HG03432 (cell line): ENCODE measurements around the gene RUNX3.

Experiments used
- ATAC-seq: cut with Tn5 transposase; IDR thresholded peaks from one replicate; pipeline ENCODE4 v1.9.1; 2021; ENCODE audit warnings: mild to moderate bottlenecking, moderate library complexity; ENCODE audit not compliant: unreplicated experiment

The RUNX3 gene

DNA sequence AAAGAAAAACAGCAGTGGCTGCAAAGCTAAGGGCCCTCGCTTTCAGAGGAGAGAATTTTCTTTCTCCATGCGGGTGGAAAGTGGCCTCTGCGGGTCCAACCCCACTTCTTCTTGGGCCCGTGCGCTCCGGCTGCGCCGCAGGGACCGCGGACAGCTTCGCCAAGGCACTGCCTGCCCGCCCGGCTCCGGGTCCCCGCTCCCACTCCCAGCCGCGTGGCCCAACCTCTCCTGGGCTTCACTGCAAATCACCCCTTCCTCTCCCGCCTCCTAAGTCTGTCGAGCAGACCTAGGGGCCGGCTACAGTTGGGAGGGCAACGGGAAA, 1.0 kb upstream of the RUNX3 start:
- no peak for ATAC-seq

DNA sequence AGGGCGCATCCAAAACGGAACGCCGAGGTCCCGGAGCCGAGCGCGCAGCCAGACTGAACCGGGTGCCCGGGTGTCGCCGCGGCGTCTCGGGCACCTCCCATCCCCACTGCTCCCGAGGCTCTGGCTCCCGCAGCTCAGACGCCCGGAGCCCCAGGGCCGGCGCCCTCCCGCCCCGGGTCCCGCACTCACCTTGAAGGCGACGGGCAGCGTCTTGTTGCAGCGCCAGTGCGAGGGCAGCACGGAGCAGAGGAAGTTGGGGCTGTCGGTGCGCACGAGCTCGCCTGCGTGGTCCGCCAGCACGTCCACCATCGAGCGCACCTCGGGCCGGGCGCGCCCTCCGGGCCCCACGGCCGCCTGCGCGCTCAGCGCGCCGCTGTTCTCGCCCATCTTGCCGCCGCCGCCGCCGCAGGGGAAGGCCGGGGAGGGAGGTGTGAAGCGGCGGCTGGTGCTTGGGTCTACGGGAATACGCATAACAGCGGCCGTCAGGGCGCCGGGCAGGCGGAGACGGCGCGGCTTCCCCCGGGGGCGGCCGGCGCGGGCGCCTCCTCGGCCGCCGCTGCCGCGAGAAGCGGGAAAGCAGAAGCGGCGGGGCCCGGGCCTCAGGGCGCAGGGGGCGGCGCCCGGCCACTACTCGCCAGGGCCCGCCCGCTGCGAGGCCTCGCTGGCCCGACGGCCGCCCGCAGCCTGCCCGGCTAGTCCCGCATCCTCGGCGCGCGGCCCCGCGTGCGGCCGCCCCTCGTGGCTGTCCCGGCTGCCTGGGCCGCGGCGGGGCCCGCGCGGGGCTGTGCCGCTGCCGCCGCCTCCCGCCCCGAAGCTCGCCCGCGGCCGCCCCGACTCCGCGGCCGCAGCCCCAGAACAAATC, 447 bp downstream of the RUNX3 start:
- ATAC-seq: peak; percentile 17

DNA sequence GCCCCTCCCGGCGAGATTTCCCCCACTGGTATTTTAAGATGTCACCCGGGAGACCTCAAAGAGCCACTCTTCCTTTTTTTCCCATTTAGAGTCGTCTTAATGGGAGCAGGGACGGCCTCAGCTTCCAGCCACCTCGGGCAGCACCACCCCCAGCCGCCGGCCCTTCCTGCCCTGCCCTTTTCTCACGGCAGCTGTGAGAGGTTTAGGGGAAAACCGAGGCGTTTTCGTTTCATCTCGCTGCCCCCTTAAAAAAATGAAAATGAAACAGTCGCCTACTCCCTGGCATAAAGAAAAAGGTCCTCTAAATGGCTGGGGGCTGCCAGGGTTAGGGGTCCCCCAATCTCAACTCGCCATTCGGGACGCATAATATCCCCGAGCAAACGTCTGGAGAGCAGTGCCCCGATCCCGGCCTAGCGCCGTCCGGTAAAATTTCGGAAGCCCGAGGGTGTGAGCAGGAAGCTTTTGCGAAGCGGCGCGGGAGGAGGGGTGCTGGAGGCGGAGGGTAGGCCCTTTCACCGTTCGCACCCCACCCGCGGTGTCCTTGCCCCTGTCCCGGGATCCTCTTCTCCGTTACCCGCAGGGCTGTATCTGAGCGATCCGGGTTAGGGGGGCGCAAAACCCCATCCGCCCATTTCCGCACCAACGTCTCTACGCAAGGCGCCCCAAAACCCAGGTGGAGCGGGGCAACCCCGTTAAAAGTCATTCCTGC, 1.2 kb downstream of the RUNX3 start:
- no peak for ATAC-seq

DNA sequence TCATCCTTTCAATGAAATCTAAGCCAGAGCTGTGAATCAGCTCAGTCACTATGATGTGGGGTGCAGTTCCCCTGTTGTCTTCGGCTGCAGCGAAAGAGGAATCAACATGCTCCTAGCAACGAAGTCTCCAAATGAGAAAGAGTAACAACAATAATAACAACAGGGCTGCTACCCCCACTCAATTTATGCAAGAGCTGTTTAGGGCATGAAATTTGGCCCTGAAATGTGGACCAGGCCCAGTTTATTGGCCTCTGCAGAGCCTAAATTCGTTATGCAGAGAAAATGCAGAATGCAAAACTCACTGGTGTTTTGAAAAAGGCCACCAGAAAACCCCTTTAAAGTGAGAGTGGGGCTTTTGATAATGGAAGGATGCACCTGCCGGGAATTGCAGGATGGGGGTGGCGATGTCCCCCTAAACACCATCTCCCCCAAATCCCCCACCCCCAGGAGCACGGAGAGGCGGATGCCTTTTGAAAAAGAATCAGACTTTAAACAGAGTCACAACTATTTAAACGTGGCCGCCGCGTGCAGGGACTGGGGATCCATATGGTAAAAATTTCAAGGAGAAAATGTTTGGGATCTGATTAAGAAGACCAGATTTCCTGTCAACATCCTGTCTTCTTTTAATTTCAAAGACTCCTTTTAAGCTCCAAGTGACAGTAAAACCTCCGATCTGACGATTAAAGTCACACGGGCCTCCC, 1.9 kb downstream of the RUNX3 start:
- no peak for ATAC-seq

DNA sequence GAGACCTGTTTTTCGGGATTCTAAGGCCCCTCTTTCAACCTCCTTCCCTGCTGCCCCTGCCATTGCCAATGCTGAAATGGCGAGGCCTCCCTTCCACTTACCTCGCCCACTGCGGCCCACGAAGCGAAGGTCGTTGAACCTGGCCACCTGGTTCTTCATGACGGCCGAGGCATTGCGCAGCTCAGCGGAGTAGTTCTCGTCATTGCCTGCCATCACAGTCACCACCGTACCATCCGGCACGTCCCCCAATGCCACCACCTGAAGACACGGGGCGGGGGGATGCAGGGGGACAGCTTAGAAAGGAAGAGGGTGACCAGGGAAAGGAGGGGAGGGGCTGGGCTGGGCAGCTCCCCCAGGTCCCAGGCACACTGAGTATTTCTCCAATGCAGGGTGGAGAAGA, 2.6 kb downstream of the RUNX3 start:
- no peak for ATAC-seq

DNA sequence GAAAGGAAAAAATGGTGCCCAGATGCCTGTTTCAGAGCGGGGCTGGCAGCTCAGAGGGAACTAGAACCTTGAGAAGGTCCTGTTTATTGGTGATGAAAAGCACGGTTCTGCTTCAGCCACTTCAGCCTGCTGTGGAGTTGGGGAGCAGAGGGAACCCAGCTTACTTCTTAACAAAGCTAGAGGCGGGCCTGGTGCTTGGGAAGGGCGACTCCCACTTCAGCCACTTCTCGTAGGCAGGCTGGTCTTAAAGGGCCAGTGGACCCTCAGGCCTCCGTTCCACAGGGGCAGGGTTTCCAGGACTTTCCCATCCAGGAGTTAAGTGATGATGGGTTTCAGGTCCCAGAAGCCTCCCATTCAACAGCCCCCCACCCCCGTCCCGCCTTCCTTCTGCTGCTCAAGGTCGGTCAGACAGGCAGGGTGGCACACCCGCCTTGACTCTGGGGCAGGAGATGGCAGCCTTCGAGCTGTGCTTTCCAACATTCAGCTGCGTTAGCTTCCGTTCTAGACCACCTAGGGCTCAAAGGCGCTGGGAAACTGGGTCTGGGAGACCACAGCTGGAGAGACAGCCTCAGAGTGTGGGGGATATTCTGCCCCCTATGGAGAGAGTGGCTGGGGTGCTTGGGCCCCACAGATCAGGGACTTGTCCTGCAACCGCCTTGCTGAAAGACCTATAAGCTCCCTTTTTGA, 3.4 kb downstream of the RUNX3 start:
- no peak for ATAC-seq

DNA sequence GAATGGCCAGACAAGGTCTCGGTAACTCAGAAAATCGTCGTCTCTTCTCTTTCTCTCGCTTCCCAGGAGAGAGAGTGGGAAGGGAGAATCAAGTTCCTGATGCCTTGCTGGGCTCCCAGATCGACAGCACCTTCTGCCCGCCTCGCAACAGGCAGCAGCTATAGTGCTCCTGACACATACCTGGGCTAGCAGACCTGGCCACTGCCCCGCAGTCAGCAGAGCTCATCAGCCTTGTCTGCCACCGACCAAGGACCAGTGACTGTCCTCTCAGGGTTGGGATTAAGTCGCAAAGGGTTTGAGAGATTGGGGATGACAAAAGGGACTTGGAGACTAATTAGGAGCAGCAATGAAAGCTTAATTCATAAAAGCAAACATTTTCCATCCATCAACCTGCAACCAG, 4.1 kb downstream of the RUNX3 start:
- ATAC-seq: no peak

DNA sequence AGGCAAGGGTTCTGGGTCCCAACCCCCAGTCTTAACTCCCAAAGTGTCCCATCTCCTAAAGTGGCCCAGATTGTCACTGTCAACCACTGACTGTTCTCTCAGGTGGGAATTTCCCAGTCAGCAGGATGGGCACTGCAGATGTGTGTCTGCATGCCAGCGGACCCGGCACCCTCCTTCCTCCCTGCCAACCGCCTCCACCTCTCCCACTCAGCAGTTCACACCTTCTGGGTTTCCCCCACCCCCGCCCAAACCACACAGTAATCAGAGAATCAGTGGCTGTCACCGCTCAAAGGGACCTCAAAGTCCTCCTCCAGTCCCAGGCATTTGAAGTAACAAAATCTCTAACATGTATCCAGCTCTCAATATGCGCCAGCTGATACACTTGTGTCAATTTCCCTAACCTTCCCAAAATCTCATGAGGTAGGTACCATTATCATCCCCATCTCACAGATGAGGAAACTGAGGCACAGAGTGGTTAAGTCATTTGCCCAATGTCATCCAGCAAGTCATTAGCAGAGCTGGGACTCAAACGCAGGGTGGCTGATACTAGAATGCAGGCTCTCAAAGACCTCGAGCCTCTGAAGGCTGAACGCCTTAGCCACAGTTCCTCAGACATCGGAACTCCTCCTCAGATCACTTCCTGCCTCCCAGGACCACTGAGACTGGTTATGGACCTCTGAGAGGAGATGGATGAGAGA, 4.8 kb downstream of the RUNX3 start:
- ATAC-seq: no peak

DNA sequence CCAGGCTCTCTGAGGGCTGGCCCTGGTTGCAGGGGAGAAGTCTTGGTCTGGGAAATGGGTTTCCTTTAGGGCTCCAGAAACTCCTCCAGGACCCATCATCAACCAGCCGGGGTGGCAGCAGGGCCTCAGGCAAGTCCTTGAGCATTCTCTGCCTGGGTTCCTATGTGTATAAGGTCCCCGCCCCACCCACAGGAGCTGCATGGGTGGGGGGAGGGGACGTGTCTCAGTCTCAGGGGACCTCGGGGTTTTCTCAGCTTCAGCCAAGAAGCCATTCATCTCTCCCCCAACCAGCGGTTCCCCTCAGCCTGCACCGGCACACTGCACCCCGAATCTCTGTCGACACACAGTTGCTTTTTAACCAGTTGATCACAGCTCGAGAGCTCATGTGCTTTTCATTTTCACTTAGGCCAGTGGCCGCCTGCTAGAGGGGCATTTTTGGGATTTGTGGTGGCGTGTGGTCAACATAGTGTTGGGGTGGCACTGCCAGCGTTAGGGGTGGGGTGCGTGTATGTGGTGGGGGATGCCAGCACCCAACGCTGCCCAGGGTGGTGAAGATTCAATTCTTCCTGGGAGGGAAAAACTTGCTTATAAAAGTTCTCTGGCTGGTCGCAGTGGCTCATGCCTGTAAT, 6.5 kb downstream of the RUNX3 start:
- peak; percentile 35 for ATAC-seq

DNA sequence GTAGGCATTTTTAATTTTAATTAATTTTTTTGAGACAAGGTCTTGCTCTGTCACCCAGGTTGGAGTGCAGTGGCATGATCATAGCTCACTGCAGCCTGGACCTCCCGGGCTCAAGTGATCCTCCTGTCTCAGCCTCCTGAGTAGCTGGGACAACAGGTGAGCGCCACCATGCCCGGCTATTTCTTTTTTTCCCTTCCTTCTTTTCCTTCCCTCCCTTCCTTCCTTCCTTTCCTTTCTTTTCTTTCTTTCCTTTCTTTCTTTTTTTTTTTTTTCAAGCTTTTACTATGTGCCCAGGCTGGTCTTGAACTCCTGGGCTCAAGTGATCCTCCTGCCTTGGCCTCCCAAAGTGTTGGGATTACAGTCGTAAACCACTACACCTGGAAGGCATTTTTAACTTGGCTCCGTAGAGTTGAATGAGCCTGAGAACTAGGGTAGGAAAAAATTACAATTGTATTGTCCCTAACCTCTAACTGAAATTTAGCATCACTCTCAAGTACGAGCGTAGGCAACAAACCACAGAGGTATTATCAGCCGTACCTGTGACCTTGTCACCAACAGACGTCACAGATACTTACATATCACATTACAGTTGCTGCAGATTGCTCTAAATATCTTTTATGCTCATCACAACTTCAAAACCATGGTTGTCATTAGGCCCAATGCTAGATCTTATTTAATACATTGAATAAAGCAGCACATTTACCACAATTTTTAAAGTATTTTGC, 8.0 kb downstream of the RUNX3 start:
- no peak for ATAC-seq

DNA sequence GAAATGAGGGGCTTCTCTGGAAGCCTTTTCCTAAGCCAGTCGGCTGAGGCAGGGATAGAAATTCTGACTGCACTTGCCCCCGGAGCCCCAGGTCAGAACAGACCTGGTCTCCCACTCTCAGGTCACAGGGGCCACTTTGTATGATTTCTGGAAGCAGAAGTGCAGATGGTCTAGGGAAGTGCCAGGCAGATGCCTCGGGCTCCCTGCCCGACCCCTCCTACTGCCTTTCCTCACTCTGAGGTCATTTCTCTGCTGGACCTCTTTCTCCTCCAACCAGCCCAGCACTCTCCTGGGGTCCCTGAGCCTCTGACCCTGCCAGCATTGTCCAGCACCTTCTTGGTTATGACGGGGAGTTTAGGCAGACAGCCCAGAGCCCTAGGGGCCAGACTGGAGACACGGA, 8.7 kb downstream of the RUNX3 start:
- no peak for ATAC-seq

DNA sequence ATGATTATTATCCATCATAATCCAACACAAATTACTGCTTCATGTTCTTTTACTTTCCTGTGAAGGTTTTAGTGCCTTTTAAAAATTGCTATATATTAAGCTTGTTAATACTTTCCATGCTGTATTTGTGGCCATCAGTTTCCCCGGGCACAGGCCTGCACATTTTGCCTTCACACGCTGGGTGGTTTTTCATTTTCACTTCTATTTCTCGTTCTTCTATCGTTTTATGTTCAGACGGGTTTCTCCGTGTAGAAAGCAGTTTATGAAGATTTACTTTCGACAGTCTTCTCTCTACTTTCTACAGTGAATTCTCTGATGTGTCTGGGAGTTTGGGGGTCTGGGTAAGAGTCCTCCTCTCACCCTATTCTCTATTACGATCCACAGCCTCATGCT, 9.5 kb downstream of the RUNX3 start:
- no peak for ATAC-seq

DNA sequence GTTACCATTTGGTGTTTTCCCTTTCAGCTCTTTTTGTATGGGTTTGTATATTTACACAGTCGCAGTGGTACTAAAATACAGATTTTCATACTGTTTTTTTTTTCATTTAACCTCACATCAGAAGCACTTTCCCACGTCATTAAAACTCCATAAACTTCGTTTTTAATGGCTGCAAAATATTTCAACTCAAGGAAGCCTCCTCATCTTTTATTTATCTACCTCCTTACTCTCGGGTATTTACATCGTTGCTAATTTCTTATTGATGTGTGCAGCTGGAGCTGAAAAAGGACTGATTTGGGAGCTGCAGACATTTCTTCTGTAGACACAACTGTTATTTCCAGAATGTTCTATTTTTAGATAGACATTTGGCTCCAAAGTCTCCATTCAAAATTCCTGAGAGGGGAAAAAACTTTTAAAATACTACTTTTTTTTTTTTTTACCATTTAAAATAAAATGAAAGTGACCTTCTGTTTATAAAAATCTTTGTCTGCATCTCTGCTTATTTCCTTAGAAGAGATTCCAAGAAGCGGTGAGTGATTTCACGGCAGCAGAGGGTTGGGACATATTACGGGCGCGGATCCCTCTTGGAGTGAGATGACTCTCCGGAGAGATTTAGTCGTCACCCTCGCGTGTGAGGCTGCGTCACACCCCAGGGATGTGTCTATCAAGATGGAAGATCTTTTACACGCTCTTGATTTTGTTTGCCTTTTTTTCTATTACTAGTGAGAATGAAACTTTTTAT, 10.1 kb downstream of the RUNX3 start:
- no peak for ATAC-seq

DNA sequence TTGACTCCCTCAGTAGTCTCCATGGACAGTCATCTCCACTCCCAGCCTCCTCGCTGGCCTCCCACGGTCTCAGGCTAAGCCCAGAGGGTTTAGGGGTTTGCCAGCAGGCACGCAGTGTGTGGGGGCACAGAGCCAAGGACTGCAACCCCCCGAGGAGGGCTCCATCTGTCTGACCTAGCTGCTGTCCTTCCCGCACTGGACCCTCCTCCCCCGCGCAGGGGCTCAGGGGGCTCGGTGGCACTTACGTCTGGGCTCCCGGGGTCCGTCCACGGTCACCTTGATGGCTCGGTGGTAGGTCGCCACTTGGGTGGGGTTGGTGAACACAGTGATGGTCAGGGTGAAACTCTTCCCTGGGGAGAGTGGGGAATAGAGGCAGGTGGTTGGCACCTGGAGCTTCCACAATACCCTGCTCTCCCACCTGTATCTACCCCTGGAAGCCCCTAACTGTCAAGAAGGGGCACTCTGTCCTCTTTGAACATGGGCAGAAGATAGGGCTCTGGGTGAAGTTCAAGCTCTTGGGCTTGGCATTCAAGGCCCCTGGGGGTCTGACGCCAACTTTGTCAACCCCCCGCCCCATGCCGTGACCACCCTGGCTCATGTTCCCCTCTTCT, 11.0 kb downstream of the RUNX3 start:
- ATAC-seq: no peak

DNA sequence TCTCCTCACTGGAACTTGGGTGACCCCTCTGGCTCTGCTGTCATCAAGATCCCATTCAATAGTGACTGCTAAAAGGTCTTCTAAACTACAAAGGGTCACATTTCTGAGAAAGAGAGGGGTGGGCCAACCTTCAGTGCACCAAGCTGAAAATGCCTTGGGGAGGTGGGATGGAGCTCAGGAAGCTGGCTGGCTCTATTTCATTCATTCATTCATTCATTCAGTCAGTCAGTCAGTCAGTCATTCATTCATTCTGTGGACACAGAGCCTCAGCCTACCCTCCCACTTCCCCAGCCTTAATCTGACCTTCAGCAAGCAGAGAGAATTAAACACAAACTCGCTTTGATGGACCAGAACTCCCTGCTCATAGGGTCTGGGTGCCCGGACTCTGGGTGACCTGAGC, 11.7 kb downstream of the RUNX3 start:
- no peak for ATAC-seq

DNA sequence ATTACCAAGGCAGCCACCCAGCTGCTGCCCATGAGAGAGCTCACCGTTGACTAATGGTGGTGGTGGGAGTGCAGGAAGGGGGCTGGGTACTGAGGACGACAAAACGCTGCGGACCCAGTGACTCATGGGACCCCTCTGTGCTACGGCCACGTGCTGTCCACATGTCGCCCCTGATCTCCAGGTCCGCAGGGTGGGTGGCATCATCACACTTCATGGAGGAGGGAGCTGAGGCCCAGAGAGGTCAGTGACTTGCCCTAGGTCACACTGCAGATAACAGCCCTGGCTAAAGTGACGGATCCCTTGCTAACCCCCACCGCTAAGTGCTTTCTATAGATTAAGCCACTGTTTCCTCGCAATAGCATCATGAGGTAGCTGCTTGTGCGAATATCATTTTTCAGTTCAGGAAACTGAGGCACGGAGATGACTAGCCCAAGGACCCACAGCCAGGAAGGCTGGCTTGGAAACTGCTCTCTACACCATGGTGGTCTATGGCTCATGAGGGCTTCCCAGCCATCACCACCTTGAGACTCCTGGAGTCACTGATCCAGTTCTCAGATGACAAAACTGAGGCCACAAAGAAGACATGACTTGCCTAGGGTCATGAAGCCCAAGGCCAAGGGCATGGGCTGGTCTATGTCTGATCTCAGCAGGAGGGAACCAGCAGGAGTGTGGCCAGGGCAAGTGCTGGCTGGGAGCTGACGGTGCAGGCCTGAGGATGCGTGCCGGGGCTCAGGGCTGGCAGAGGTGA, 12.6 kb downstream of the RUNX3 start:
- ATAC-seq: no peak

DNA sequence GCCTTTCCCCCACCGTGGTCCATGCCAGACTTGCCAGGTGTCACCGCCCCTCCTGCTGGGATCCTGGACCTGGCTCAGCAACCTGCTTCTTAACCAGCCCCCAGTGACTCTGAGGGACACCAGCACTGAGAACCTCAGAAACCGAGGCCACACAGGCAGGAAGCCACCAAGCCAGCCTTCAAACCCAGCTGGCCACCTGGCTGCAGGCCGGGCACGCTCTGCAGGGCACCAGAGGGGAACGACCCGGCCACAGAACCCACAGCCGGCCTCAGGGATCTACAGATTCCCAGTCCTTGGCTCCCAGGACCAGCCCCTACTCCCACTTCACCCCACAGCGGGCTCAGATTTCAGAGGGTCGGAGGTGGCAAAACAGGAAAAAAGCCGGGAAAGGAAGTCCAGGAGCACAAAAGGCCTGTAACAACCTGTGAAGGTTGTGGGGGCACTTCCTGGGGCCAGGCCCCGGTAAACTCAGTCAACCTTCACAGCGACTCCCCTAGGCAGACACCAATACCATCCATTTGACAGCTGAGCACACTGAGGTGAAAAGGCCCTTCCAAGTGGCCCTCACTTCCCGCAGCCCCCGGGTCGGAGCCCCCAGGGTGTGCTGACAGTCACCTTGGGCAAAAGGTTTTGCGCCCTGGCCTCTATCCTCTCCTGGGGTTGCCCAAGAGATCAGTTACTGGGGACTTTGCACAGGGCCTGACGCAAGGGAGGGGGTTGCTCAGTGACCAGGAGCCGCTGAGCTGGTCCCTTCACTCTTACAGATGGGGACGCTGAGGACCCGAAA, 14.1 kb downstream of the RUNX3 start:
- ATAC-seq: no peak
